Calu3 (cell line): ENCODE data around the gene AGBL1. TPM values are rescaled to one million over a fixed set of nuclear protein-coding genes. Genes with fewer than 3 reads are reported as not detected.
A peak's percentile ranks its signal among the peaks of the same experiment; 100 is the strongest.

Experiments
- BruUV-seq: library from RNA; stranded (reverse); fragments of 400-500 nt; replicated peaks from 2 replicates; lab custom pipeline; 2021; lab: Mats Ljungman, UMichigan
- CTCF ChIA-PET: fragments of 300-600 bp; sonication (Branson Sonifier 250); formaldehyde crosslinking; loops from one replicate; lab custom pipeline; 2022; ENCODE audit warnings: antibody characterized with exemption; lab: Charles Lee
- DNase-seq: peaks from one replicate; pipeline ENCODE4 v3.0.0; 2022
- H3K27ac Mint-ChIP-seq: one replicate; pipeline ENCODE4 v1.8.0; 2022; ENCODE audit warnings: mixed read lengths; ENCODE audit not compliant: unreplicated experiment
- H3K27me3 Mint-ChIP-seq: one replicate; pipeline ENCODE4 v1.8.0; 2022; ENCODE audit warnings: mixed read lengths; ENCODE audit not compliant: unreplicated experiment
- H3K36me3 Mint-ChIP-seq: one replicate; pipeline ENCODE4 v1.8.0; 2022; ENCODE audit warnings: mild to moderate bottlenecking, moderate library complexity, mixed read lengths; ENCODE audit not compliant: insufficient read depth, unreplicated experiment
- H3K4me1 Mint-ChIP-seq: one replicate; pipeline ENCODE4 v1.8.0; 2022; ENCODE audit warnings: mild to moderate bottlenecking, low read depth, mixed read lengths; ENCODE audit not compliant: unreplicated experiment
- H3K4me3 Mint-ChIP-seq: one replicate; pipeline ENCODE4 v1.8.0; 2022; ENCODE audit warnings: mild to moderate bottlenecking, low read depth, moderate library complexity, mixed read lengths; ENCODE audit not compliant: unreplicated experiment
- H3K9me3 Mint-ChIP-seq: one replicate; pipeline ENCODE4 v1.8.0; 2022; ENCODE audit warnings: low read depth, mixed read lengths; ENCODE audit not compliant: unreplicated experiment
- CTCF ChIP-seq: fragments of 200-600 bp; IDR thresholded peaks from one replicate; pipeline ENCODE4 v1.8.0; 2022; ENCODE audit warnings: antibody characterized with exemption; ENCODE audit not compliant: unreplicated experiment
- intact Hi-C: fragments of 100-400 bp; cut with micrococcal nuclease; formaldehyde crosslinking; loops from one replicate; pipeline ENCODE4 v1.10.0; 2022; ENCODE audit not compliant: unreplicated experiment
- total RNA-seq: library from RNA; stranded (reverse); gene quantifications from 2 replicates; pipeline ENCODE4 v1.2.3, GENCODE V29; 2022

Gene AGBL1
- total RNA-seq, 1 experiment from 2014 or later: not detected

- no peaks in the 10 kb centered on the region for H3K27me3 Mint-ChIP-seq
Measured at GRCh38 chr15:86623236-86623635, 543.6 kb downstream of the AGBL1 start.

GRCh38 chr15:86624261-86625036 is 544.8 kb downstream of the AGBL1 start:
- TF ChIP-seq CTCF: peak; percentile 42
- H3K27ac Mint-ChIP-seq: no peak overlapping the region
- H3K36me3 Mint-ChIP-seq: no peaks in the 10 kb centered on the region
- H3K4me3 Mint-ChIP-seq: no peak overlapping the region
- BruUV-seq: no TSS peak
- CTCF ChIA-PET: interaction anchor here (0.9 to 1.6 kb wide), 5 partner anchors 11 to 1698 kb away, joined by 3 to 8 read pairs (median 5); no protein-coding TSS in a partner anchor
- H3K27me3 Mint-ChIP-seq: no peaks in the 10 kb centered on the region
- no peaks in the 10 kb centered on the region for H3K4me1 Mint-ChIP-seq
- intact Hi-C loops: loop anchor here (1.0 to 2.0 kb wide), 2 partner anchors 119 to 1622 kb away; no protein-coding TSS in a partner anchor
- no peaks in the 10 kb centered on the region for H3K9me3 Mint-ChIP-seq
- DNase-seq: peak; percentile 78

More at GRCh38 chr15:86623236-86623635, 543.6 kb downstream of the AGBL1 start:
- CTCF ChIA-PET: interaction anchor here (0.6 kb wide), 1 partner anchor 637 kb away, joined by 3 read pairs; no protein-coding TSS in a partner anchor
- DNase-seq: no peak
- Mint-ChIP-seq H3K27ac (no peak overlapping the region), H3K9me3 (no peaks in the 10 kb centered on the region), H3K4me1 (no peaks in the 10 kb centered on the region), H3K36me3 (no peaks in the 10 kb centered on the region), H3K4me3 (no peak overlapping the region)
- TF ChIP-seq CTCF: no peak
- BruUV-seq: no TSS peak
- intact Hi-C loops: no loop called here

- intact Hi-C loops: no loop called here
- H3K4me3 Mint-ChIP-seq: no peak overlapping the region
- TF ChIP-seq CTCF: no peak
- no peaks in the 10 kb centered on the region for H3K36me3 Mint-ChIP-seq
- H3K4me1 Mint-ChIP-seq: no peaks in the 10 kb centered on the region
- H3K27ac Mint-ChIP-seq: no peak overlapping the region
- BruUV-seq: no TSS peak
- CTCF ChIA-PET: no interaction called here
- no peak for DNase-seq
- peaks cover 9% of the 10 kb centered on the region for H3K9me3 Mint-ChIP-seq
- no peaks in the 10 kb centered on the region for H3K27me3 Mint-ChIP-seq
Measured at GRCh38 chr15:86629409-86630356, 550.0 kb downstream of the AGBL1 start.

- no peaks in the 10 kb centered on the region for H3K27me3 Mint-ChIP-seq
- CTCF ChIA-PET: no interaction called here
- H3K4me3 Mint-ChIP-seq: no peak overlapping the region
- H3K9me3 Mint-ChIP-seq: peaks cover 9% of the 10 kb centered on the region
- DNase-seq: no peak
- H3K27ac Mint-ChIP-seq: no peak overlapping the region
- intact Hi-C loops: no loop called here
- no peaks in the 10 kb centered on the region for H3K36me3 Mint-ChIP-seq
- BruUV-seq: no TSS peak
- TF ChIP-seq CTCF: no peak
- H3K4me1 Mint-ChIP-seq: no peaks in the 10 kb centered on the region
Measured at GRCh38 chr15:86630946-86631345, 551.3 kb downstream of the AGBL1 start.
